Gastrocnemius medialis (tissue), 4 donors: Measurements from ENCODE around the gene AGPAT3.

Experiments used
- POLR2A ChIP-seq, 2 donors: fragments of 450-650 bp; IDR thresholded peaks; one replicate each; pipeline ENCODE4 v1.6.1; 2017; ENCODE audit warnings: antibody characterized with exemption in 2 of 2, mild to moderate bottlenecking in 2 of 2, moderate library complexity in 2 of 2
- TF ChIP-seq, protein P1 (sequence below), 5 experiments: fragments of 450-650 bp in 3 of 5; fragments of 200-600 bp in 2 of 5; sonication (generic) in 2 of 5; IDR thresholded peaks in 4 of 5; conservative IDR thresholded peaks in 1 of 5; 1 replicate in 4 of 5; 2 replicates in 1 of 5; pipeline ENCODE4 v1.5.1; 2016 to 2019; ENCODE audit warnings: antibody characterized with exemption in 5 of 5, mild to moderate bottlenecking in 3 of 5, moderate library complexity in 3 of 5

DNA sequence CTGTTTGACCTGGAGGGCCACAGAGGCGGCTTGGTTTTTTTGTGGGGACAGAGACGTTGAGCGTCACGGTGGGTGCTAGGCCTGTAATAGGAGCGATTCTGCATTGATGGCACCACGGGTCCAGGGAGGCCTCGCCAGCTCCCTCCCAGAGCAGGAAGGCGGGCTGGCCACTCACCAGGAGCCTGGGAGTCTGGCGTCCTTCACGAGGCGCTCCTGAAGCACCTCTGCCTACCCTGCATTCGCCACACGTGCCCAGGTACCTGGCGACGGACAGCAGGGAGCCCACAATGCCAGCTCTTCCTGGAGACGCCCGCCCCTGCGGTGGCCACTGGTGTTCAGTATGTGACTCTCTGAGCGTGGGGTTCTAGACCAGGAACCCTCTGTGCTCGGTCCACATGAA is 77.2 kb downstream of the AGPAT3 start:
- TF ChIP-seq, protein P1, sequence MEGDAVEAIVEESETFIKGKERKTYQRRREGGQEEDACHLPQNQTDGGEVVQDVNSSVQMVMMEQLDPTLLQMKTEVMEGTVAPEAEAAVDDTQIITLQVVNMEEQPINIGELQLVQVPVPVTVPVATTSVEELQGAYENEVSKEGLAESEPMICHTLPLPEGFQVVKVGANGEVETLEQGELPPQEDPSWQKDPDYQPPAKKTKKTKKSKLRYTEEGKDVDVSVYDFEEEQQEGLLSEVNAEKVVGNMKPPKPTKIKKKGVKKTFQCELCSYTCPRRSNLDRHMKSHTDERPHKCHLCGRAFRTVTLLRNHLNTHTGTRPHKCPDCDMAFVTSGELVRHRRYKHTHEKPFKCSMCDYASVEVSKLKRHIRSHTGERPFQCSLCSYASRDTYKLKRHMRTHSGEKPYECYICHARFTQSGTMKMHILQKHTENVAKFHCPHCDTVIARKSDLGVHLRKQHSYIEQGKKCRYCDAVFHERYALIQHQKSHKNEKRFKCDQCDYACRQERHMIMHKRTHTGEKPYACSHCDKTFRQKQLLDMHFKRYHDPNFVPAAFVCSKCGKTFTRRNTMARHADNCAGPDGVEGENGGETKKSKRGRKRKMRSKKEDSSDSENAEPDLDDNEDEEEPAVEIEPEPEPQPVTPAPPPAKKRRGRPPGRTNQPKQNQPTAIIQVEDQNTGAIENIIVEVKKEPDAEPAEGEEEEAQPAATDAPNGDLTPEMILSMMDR (IDR thresholded peaks at IDR 0.05 in 4 of 5, conservative IDR thresholded peaks at IDR 0.05 in 1 of 5): no peak
- TF ChIP-seq POLR2A (IDR thresholded peaks at IDR 0.05): no peak
